GM04503 (cell line): ENCODE data around the gene GTPBP3.
"Not testable (repeated sequence)": the region's sequence is repeated elsewhere in the genome, so short reads cannot be mapped to it uniquely, and the experiment has no call there.

ENCODE experiments used
- DNase-seq: peaks from one replicate; pipeline ENCODE4 v3.0.0-alpha.2; 2012; ENCODE audit warnings: low read depth

Gene GTPBP3

GRCh38 chr19:17336872-17337674 lies at the start of gene GTPBP3:
GTPBP3 (plus strand) TSS chr19:17337553; CDS start chr19:17337612, 59 bp downstream.
- DNase-seq: peak; percentile 92

- DNase-seq: no peak
Observed at GRCh38 chr19:17289489-17289888, 47.9 kb upstream of the GTPBP3 start.

GRCh38 chr19:17292301-17293074 lies 44.9 kb upstream of the GTPBP3 start:
- DNase-seq: peak; percentile 71

GRCh38 chr19:17293605-17294004 lies 43.7 kb upstream of the GTPBP3 start:
- no peak for DNase-seq

- DNase-seq: no peak
Observed at GRCh38 chr19:17294051-17294891, 43.1 kb upstream of the GTPBP3 start.

- DNase-seq: not testable (repeated sequence)
Observed at GRCh38 chr19:17295551-17295950, 41.8 kb upstream of the GTPBP3 start.

GRCh38 chr19:17296273-17296672 lies 41.1 kb upstream of the GTPBP3 start:
- DNase-seq: no peak

- DNase-seq: no peak
Observed at GRCh38 chr19:17296976-17297375, 40.4 kb upstream of the GTPBP3 start.

GRCh38 chr19:17300992-17301619 lies 36.2 kb upstream of the GTPBP3 start:
- DNase-seq: no peak

GRCh38 chr19:17302391-17303166 lies 34.8 kb upstream of the GTPBP3 start:
- no peak for DNase-seq

- DNase-seq: peak; percentile 46
Observed at GRCh38 chr19:17303167-17303939, 34.0 kb upstream of the GTPBP3 start, which contains the start of gene ABHD8. ABHD8 (minus strand) TSS chr19:17303425; CDS start chr19:17301616, 1,809 bp downstream.

GRCh38 chr19:17303940-17304267 lies 33.4 kb upstream of the GTPBP3 start:
- no peak for DNase-seq

- DNase-seq: no peak
Observed at GRCh38 chr19:17304386-17305215, 32.8 kb upstream of the GTPBP3 start.

GRCh38 chr19:17305216-17305516 lies 32.2 kb upstream of the GTPBP3 start:
- DNase-seq: no peak

GRCh38 chr19:17305517-17306284 lies 31.7 kb upstream of the GTPBP3 start, which contains the start of gene MRPL34:
MRPL34 (plus strand) TSS chr19:17305872; CDS start chr19:17305893, 21 bp downstream.
- DNase-seq: peak; percentile 90

- DNase-seq: no peak
Observed at GRCh38 chr19:17306285-17306714, 31.1 kb upstream of the GTPBP3 start.

GRCh38 chr19:17307876-17308377 lies 29.4 kb upstream of the GTPBP3 start:
- no peak for DNase-seq
